ENCODE results near the gene ABHD13. TPM values are rescaled to one million over a fixed set of nuclear protein-coding genes. Genes with fewer than 3 reads are reported as not detected.

The ABHD13 gene
- total RNA-seq, 1 experiment from 2014 or later = 4.1 TPM

DNA sequence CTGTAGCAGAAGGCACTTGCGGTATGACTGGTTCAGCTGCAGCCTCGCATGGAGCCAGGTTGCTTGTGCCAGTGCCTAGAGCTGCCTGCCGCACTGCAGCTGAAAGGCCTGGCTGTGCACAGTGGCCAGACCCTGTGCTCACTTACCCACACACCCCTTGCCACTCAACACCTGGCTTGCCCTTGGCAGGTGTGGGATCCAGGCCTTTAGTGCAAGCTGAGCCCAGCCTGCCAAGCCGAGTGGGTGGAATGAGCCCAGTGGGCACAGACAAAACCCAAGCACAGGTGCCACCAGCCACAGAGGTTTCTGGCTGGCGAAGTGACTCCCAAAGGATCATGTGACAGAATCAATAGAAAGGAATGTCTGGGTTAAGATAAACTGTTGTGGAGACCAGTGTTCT is 22.3 kb upstream of the ABHD13 start:
- Histone ChIP-seq H3K4me1 (ENCODE audit: control insufficient read depth in 1 of 2, insufficient read depth in 2 of 2, low read length in 2 of 2) (no peaks in the 10 kb centered on the region), H4K20me1 (ENCODE audit: insufficient read depth) (no peaks in the 10 kb centered on the region), H3K27ac (ENCODE audit: low read depth, low read length) (no peak overlapping the region), H3K4me3 (replicated peaks in 1 of 2; ENCODE audit: low read depth in 1 of 2, low read length in 2 of 2) (no peak overlapping the region), H3K4me2 (ENCODE audit: low read length) (no peak overlapping the region), H3K9me3 (ENCODE audit: control insufficient read depth in 1 of 2, insufficient read depth in 1 of 2, low read depth in 1 of 2, low read length in 2 of 2) (no peaks in the 10 kb centered on the region), H2AFZ (ENCODE audit: low read depth, low read length, poor library complexity, severe bottlenecking) (no peak overlapping the region), H3K36me3 (ENCODE audit: control insufficient read depth in 1 of 2, insufficient read depth in 2 of 2, low read length in 2 of 2) (no peaks in the 10 kb centered on the region), H3K9ac (ENCODE audit: low read length) (no peak overlapping the region), H3K27me3 (ENCODE audit: insufficient read depth, low read length) (no peaks in the 10 kb centered on the region; the same call in 1 of the 2 replicates), H3K9me2 (ENCODE audit: insufficient read depth) (no peaks in the 10 kb centered on the region), H3K79me2 (ENCODE audit: insufficient read depth, low read length) (no peaks in the 10 kb centered on the region)
- CTCF ChIA-PET = no interaction called here
- no TSS peak for BruUV-seq (replicated peaks)
- ATAC-seq = no peak
- POLR2A ChIA-PET = no interaction called here
- no peak for TF ChIP-seq CBX3 (IDR thresholded peaks at IDR 0.05; ENCODE audit: low read depth)
- TF ChIP-seq, protein P1, sequence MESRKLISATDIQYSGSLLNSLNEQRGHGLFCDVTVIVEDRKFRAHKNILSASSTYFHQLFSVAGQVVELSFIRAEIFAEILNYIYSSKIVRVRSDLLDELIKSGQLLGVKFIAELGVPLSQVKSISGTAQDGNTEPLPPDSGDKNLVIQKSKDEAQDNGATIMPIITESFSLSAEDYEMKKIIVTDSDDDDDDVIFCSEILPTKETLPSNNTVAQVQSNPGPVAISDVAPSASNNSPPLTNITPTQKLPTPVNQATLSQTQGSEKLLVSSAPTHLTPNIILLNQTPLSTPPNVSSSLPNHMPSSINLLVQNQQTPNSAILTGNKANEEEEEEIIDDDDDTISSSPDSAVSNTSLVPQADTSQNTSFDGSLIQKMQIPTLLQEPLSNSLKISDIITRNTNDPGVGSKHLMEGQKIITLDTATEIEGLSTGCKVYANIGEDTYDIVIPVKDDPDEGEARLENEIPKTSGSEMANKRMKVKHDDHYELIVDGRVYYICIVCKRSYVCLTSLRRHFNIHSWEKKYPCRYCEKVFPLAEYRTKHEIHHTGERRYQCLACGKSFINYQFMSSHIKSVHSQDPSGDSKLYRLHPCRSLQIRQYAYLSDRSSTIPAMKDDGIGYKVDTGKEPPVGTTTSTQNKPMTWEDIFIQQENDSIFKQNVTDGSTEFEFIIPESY (IDR thresholded peaks at IDR 0.05; ENCODE audit: extremely low read depth, insufficient replicate concordance, low read length) = no peak
- TF ChIP-seq, protein P2, sequence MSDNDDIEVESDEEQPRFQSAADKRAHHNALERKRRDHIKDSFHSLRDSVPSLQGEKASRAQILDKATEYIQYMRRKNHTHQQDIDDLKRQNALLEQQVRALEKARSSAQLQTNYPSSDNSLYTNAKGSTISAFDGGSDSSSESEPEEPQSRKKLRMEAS (IDR thresholded peaks at IDR 0.05) = no peak
- TF ChIP-seq YY1 (IDR thresholded peaks at IDR 0.05; ENCODE audit: extremely low read depth, insufficient replicate concordance, low read depth, low read length) = no peak
- no peak for TF ChIP-seq ELF1 (IDR thresholded peaks at IDR 0.05; ENCODE audit: borderline replicate concordance, low read depth)
- TF ChIP-seq, protein P3, sequence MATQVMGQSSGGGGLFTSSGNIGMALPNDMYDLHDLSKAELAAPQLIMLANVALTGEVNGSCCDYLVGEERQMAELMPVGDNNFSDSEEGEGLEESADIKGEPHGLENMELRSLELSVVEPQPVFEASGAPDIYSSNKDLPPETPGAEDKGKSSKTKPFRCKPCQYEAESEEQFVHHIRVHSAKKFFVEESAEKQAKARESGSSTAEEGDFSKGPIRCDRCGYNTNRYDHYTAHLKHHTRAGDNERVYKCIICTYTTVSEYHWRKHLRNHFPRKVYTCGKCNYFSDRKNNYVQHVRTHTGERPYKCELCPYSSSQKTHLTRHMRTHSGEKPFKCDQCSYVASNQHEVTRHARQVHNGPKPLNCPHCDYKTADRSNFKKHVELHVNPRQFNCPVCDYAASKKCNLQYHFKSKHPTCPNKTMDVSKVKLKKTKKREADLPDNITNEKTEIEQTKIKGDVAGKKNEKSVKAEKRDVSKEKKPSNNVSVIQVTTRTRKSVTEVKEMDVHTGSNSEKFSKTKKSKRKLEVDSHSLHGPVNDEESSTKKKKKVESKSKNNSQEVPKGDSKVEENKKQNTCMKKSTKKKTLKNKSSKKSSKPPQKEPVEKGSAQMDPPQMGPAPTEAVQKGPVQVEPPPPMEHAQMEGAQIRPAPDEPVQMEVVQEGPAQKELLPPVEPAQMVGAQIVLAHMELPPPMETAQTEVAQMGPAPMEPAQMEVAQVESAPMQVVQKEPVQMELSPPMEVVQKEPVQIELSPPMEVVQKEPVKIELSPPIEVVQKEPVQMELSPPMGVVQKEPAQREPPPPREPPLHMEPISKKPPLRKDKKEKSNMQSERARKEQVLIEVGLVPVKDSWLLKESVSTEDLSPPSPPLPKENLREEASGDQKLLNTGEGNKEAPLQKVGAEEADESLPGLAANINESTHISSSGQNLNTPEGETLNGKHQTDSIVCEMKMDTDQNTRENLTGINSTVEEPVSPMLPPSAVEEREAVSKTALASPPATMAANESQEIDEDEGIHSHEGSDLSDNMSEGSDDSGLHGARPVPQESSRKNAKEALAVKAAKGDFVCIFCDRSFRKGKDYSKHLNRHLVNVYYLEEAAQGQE (IDR thresholded peaks at IDR 0.05; ENCODE audit: low read depth) = no peak
- no peak for TF ChIP-seq EGR1 (IDR thresholded peaks at IDR 0.05; ENCODE audit: low read depth)
- TF ChIP-seq CEBPB (IDR thresholded peaks at IDR 0.05; ENCODE audit: low read depth) = no peak
- TF ChIP-seq RAD21 (IDR thresholded peaks at IDR 0.05; ENCODE audit: low read depth) = no peak
- TF ChIP-seq, protein P4, sequence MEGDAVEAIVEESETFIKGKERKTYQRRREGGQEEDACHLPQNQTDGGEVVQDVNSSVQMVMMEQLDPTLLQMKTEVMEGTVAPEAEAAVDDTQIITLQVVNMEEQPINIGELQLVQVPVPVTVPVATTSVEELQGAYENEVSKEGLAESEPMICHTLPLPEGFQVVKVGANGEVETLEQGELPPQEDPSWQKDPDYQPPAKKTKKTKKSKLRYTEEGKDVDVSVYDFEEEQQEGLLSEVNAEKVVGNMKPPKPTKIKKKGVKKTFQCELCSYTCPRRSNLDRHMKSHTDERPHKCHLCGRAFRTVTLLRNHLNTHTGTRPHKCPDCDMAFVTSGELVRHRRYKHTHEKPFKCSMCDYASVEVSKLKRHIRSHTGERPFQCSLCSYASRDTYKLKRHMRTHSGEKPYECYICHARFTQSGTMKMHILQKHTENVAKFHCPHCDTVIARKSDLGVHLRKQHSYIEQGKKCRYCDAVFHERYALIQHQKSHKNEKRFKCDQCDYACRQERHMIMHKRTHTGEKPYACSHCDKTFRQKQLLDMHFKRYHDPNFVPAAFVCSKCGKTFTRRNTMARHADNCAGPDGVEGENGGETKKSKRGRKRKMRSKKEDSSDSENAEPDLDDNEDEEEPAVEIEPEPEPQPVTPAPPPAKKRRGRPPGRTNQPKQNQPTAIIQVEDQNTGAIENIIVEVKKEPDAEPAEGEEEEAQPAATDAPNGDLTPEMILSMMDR (IDR thresholded peaks at IDR 0.05 in 2 of 3, conservative IDR thresholded peaks at IDR 0.05 in 1 of 3; ENCODE audit: borderline replicate concordance in 1 of 3, insufficient read depth in 1 of 3, low read depth in 2 of 3, low read length in 2 of 3) = no peak
- TF ChIP-seq ZFX (IDR thresholded peaks at IDR 0.05) = no peak
- TF ChIP-seq POLR2AphosphoS5 (IDR thresholded peaks at IDR 0.05; ENCODE audit: low read depth, low read length) = no peak
- TF ChIP-seq SIN3A (IDR thresholded peaks at IDR 0.05; ENCODE audit: low read depth) = no peak
- TF ChIP-seq FOSL1 (IDR thresholded peaks at IDR 0.05; ENCODE audit: low read depth) = no peak
- TF ChIP-seq POLR2A (IDR thresholded peaks at IDR 0.05; ENCODE audit: borderline replicate concordance, extremely low read depth, insufficient read depth, insufficient read length) = no peak
- TF ChIP-seq SRF (IDR thresholded peaks at IDR 0.05; ENCODE audit: low read depth) = no peak
- no peak for TF ChIP-seq ATF3 (IDR thresholded peaks at IDR 0.05)
- TF ChIP-seq SP1 (IDR thresholded peaks at IDR 0.05; ENCODE audit: low read depth) = no peak
- TF ChIP-seq JUND (IDR thresholded peaks at IDR 0.05) = no peak
- no peak for DNase-seq (ENCODE audit: low read depth, low spot score)
- intact Hi-C loops (cut with micrococcal nuclease) = no loop called here
- RAD21 ChIA-PET (ENCODE audit: low non-redundant PET in 1 of 2, low total read pairs in 2 of 2, uncharacterized antibody in 2 of 2, unreplicated experiment in 2 of 2) = no interaction called here

Measured in HCT116 (cell line).